NCI-H2227 treated with DMSO at 0.1 percent for 48 hours (cell line): ENCODE measurements around the gene CPB1.
"Not testable (repeated sequence)": the region's sequence is repeated elsewhere in the genome, so short reads cannot be mapped to it uniquely, and the experiment has no call there.

Experiments used
- DNase-seq: peaks from one replicate; lab custom pipeline; 2025; lab: John Stamatoyannopoulos, UW

The CPB1 gene

DNA sequence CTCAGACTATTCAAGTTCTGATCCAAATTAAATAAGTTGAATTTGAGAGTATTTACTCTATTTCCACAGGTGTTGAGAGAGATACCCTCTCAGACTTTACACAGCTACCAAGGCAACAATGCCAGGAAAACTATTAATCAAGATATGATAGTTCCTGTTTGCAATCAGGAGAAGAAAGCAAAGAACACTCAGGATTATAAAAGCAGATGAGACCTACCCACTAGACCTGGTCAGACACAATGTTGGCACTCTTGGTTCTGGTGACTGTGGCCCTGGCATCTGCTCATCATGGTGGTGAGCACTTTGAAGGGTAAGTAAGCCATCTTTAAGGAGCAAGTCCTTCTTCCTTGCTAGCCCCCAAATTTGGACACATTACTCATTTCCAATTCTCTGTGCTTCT, at the start of gene CPB1:
Gene CPB1, plus strand, starts transcription at position 227 of the 400 bp plus-strand sequence. Its CDS starts 13 bp downstream, at position 240.
- no peak for DNase-seq

DNA sequence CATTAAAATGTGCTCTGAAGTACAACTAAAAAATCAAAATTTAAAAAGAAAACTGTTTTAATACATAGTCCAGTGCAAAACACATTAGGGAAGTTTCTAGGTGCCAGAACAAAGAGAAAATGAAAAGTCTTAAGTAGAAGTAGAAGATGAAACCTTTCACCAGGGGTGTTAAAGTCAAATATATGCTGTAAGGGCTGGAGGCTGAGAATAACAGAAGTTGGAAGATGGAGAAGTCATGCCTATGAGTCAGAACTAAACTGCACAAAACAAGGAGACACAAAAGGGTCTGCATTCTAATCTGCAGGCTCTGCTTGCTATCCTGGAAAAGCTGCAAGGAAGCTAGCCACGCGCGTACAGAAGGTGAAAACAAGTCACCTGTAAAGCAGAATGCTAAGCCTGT, 48.7 kb upstream of the CPB1 start:
- DNase-seq, result no peak

DNA sequence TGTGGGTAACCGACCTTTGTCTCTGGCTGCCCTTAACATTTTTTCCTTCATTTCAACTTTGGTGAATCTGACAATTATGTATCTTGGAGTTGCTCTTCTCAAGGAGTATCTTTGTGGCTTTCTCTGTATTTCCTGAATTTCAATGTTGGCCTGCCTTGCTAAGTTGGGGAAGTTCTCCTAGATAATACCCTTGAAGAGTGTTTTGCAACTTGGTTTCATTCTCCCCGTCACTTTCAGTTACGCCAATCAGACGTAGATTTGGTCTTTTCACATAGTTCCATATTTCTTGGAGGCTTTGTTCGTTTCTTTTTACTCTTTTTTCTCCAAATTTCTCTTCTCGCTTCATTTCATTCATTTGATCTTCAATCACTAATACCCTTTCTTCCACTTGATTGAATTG, 42.6 kb upstream of the CPB1 start:
- DNase-seq, result not testable (repeated sequence)

DNA sequence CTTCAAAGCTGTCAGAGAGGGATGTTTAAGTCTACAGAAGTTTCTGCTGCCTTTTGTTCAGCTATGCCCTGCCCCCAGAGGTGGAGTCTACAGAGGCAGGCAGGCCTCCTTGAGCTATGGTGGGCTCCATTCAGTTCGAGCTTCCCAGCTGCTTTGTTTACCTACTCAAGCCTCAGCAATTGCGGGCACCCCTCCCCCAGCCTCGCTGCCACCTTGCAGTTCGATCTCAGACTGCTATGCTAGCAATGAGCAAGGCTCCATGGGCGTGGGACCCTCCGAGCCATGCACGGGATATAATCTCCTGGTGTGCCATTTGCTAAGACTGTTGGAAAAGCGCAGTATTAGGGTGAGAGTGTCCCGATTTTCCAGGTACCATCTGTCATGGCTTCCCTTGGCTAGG, 41.5 kb upstream of the CPB1 start:
- not testable (repeated sequence) for DNase-seq

DNA sequence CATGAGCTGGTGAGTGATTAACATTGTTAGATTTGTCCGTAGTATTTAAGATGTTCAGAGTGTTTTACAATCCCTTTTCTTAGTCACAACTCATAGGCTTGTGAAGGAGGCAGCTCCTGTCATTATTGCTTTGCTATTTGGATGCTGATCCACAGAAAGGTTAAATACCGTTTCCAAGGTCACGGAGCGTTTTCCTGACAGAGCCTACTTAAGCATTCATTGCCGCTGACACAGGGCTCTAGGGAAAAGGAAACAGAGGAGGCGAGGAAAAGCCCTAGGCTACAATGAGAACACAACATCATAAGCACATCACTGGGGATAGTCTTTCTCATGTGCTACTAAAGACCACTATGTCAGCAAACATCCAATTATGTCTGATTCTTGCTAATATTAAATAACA, 38.5 kb upstream of the CPB1 start:
- DNase-seq, result no peak

DNA sequence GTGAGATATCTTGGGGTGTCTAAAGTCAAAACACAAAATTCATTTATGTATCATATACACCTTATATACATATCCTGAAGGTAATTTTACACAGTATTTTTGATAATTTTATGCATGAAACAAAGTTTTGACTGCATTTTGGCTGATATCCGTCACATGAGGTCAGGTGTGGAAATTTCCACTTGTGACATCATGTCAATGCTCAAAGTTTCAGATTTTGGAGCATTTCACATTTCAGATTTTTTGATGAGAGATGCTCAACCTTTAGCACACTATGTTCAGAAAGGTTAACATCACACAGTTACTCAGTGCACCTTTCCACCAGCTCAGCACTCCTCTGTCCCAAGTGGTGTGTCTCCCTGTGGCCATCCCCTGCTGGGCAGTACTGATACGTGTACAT, 37.7 kb upstream of the CPB1 start:
- DNase-seq, result no peak

DNA sequence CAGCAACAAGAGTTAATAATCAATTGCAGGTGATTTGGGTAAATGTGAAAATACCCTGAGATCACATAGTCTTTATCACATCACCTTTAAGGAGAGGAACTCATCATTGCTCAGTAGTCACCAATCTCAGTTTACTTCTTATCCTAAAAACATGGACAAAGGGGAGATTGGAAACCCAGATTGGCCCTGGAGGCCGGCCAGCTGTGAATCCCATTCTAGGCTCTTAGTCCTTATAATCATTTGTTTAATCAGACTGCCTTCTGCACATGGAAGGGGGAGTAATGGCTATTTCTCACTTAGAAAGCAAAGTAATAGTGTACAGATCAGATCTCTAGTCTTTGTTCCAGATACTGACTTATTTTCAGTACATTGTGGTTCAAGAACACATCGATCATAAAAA, 37.2 kb upstream of the CPB1 start:
- no peak for DNase-seq

DNA sequence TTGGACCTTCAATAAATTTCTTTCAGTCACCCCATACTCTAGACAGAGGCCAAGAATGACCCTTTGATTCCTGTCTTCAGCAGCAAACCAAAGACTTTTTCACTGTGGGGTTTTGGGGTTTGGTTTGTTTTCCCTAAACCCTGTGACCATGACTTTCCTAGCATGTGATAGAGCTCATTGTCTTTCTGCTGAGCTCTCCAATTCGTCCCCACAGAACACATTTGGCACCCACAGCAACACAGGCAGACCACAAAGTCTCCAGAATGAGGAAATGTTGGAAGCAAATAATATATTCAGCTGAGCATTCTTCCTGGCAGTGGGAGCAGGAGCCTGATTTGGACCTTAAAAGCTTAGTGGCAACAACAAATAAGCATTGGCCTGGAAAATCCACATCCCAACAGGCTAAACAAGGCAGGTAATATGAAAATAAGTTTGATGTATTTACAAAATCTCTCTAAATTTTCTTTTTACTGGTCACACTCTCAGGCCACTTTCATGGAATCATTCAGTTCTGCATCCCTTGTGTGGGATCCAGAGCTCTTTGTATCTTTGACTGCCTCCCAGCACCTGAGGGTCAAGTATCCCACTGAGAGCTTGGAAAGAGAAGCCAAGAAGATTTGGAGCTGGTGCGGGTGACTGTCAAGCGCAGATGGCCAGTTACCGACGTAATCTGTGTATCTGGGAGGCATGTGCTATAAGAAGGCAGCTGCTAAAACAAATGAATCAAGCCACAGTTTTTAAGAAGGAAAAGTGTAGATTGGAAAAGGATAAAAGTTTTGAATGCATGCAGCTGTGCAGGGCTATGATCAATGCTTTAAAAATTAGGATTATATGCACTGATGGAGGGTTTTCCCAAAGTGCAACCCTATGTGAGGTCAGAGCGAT, 36.5 kb upstream of the CPB1 start:
- DNase-seq, result no peak

DNA sequence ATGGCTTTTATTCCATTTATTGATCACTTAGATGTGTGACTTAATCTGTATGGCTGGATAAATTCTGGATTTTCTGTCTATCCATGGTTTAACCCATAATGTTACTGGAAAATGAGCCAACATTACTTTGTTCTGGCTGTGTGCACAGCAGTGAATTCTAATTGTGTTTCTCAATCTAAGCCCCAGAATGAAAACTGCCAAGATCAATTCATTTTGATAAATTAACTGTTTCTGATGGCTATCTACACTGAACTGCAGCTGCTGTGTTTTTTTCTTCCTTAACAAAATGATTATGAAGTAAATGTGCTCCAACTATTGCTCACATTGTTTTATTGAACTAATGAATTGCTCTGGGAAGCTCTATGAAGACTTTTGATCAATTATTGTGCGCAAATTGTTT, 35.7 kb upstream of the CPB1 start:
- DNase-seq, result no peak

DNA sequence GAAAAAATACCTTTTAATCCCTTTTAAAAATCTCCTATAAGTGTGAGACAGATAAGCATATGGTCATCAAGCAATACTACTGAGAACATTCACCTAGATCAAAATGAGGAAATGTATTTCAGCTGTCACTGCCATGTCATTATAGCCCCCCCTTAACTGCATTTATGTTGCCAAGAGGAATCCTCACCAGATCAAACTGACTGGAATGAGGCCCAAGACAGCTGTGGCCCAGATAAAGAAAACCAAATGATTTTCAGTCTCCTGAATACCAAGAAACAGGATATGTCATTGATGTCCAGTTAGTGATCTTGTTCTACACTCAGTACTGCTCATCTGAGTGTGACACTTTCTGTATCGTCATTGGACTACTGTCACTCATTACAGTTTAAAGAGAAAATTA, 35.1 kb upstream of the CPB1 start:
- no peak for DNase-seq

DNA sequence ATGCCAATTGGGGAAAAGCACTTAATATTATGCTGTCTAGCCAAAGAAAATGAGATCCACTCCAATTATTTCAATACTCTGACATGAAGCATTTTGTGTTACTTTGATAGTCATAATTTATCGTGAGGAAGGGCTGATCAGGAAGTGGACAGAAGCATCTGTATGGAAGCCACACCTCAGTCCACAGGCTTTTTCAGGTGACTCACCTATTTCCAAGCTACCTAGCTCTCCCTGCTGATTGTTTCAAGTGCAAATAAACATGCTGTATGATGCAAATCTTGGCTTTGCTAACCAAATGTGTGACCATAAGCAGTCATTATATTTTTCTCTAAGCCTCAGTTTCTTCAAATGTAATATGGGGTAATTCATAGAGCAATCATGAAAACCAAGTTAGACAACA, 30.8 kb upstream of the CPB1 start:
- no peak for DNase-seq

DNA sequence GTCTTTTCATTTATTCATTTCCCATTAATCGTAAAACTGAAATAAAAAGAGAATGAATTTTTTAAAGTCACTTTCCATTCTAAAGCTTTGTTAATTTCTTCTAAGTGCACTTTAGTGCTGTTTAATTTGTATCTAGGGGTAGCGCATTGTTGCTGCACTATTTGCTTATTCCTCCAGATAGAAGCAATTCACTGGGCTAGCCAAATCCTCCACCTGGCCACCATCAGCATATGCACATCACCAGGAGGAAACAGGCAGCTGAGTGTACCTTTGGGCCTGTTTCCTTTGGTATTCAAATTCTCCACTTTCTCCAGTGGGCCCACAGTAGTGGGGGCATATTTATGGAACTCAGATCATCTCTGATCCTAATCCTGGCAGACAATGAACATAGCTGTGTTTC, 29.8 kb upstream of the CPB1 start:
- DNase-seq, result no peak

DNA sequence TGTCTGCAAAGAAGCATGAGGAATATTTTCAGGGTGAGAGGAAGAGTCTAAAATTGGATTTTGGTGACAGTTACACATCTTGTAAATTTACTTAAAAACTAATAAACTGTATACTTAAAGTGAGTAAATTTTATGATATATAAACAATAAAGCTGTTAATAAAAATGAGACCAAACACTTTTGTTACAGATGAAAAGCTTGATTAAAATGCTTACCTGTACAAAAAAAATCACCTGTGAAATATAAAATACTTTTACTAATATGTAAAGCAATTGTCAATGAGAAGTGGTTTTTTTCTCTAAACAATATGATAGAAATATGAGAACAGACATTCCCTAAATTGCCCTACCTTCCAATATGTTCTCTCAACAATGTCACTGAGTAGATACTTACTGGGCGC, 27.2 kb upstream of the CPB1 start:
- no peak for DNase-seq

DNA sequence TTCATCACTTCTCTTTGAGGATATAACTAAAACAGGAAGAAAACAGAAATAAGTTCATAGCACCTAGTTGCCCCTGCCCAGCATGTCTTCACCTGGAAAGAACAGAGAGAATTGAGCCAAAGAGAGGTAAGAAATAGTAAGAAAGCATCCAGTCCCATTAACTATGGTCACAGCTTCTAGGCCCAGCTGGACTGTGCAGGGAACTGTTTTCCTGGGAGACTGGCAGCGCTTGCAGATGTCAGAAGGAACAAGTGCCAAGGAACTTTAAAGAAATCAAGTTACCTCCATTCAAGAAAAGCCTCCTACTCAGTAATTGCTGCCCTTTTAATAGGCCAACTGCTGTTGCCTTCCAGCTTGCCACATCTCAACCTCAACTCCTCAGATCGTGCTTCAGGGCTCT, 17.8 kb upstream of the CPB1 start:
- DNase-seq, result no peak

DNA sequence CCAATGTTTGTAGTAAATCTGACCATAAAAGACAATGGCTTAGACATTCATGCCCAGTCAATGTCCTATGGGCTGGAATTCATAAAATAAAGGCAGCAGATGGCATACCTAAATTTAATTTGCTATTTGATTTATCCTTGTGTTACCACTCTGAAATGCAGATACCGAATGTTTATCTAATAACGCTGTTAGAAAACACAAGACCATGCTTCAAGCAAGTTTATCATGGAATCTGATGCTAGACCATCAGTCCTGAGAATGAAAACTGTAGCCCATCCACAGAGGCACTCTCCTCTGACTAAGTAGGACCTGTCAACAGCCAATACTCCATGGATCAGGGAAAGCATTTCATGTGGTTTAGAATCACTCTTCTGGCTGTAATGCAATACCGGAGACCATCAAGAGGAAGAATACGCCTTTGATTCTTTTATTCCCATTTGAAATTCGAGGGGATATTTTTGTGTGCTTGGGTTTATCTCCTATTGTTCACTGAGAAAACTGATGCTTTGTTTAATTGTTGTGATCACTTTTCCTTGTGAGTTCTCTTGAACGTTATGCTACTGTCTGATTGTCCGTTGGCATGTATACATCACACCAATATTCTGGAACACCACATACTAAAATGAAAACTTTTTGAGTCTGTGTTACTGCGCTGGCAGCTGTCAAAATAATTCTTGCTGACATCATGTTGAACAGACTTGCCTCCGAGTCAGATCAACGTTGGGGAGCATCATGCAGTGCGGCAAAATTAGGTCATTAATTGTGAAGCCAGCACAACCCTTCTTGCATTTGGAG, 12.1 kb upstream of the CPB1 start:
- DNase-seq, result no peak

DNA sequence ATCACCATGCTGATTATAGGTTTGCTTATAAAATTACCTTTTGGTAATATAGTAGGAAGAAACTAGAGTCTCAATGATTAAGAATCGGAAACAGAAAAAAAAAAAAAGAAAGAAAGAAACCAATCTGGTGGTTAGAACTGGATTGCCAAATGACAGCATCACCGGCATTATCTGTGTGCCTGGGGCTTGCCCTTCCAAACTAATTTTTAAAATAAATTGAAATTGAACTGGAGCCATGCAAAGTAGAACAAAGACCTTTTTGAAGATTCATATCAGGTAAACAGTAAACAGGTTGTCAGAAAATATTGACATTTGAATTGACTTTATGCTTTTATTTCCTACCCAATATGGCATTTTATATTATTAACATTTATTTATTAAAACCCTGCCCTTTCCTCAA, 11.2 kb upstream of the CPB1 start:
- no peak for DNase-seq

DNA sequence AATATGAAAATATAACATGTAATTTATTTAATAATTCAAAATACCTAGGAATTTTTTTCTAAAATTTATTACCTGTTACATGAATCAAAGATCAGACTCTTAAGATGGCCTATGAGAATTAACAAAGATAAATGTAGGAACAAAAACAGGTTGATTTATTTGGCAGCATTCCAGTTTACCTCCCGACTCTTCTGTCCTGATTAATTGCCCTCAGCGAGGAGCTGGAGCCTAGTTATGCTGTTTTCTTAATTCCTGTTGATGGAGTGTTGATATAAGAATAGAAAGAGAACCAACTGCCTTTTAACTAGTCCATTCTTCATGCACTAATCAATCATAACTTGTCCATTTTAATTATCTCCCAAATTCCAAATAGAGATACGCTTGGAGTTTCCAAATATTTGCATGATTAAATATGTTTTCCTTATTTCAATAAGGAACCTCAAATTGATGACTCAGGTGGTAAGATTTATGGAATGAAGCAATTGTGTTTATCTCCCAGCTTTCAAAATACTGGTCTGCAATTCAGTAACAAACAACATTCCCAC, 10.6 kb upstream of the CPB1 start:
- DNase-seq, result no peak

DNA sequence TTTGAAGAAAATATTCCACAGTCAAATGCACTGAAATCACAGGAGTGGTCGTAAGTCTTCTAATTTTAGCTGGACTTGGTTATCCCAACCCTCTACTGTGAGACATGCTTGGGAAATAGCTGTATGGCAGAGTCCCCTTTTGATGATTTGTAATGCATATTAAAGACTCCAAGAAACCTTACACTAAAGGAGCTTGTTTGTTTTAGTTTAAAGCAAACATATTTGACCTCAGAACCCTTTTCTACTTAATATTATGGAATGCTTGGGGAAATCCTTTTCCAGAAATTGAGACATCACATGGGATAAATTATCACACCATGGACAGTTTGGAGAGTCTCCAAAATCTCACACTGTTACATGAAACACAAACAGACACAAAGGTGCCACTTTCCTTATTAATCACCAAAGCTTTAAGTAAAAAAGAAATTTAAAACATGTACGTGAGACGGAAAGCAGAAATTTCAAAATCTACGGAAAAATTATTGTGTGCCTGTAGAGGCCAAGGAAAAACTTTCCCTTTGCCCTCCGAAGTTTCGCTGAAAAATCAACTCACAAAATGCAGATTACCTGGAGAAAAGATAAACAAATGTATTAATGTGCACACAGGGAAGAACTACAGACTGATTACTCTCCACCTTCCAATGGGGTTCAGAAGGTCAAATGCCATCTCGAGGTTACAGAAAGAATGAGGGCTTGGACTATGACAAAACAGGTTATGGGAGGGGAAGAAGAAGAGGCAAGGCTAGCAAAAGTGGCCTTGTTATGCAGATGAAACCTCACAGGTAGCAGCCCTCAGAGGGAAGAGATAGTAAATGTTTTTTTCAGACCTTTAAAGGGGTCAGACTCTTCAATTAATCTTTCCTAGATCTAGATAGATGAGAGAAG, 7.0 kb upstream of the CPB1 start:
- no peak for DNase-seq

DNA sequence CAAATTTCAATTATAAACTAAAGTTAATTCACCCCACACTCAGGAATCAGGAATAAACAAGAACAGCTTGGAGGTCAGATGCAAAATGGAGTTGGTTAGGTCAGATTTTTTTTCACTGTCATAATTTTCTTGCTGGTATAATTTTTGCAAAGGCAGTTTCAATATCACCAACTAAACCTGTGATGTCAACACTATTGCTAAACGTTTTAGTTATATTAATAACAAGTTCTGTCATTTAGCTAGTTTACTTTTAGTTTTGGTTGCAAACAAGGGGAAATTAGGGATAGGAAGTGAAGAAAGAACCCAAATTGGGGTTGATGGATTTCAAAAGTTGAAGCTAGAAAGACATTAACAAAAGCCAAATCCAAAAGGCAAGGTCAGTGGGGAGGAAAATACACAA, 4.6 kb upstream of the CPB1 start:
- no peak for DNase-seq

DNA sequence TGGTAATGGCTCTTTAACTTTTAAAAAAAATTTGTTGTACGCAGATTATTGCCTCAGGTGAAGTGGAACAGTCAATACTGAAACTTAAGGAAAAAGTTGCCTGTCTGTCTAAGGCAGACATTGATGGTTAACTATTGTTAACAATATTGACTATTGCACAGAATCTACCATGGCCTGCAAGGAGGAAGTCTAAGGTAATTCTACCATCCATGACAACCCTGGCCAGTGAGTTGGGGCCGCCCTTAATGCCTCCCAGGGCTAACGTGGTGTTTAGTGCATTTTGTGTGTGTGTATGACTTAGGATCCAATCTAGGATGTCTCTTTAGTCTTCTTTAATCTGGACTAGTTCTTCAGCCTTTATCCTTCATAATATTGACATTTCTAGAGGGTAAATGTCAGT, 2.1 kb upstream of the CPB1 start:
- no peak for DNase-seq

DNA sequence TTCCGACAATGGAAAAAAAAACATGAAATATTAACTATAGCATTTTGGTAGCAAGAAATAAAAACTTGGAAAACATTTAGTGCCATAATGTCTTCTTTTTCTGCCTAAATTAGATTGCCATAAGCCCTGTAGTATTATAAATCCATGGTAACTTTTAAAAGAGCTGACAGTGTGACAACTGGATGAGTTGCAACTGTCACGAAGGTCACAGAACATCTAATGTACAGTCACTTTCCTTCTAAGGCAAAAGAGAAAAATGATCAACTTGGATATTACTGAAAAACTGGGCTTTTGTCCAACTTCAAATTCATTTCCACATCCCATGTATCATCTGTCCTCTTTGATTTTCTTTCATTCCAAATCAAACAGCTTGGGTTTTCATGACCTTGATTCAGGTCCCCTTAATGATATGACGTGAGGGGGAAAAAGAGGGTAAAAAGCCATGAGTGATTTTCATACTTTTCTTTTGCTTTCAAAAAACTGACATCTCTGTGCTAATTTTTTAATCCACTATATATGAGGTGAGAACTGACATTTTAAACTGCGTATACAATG, 602 bp downstream of the CPB1 start:
- DNase-seq, result no peak

DNA sequence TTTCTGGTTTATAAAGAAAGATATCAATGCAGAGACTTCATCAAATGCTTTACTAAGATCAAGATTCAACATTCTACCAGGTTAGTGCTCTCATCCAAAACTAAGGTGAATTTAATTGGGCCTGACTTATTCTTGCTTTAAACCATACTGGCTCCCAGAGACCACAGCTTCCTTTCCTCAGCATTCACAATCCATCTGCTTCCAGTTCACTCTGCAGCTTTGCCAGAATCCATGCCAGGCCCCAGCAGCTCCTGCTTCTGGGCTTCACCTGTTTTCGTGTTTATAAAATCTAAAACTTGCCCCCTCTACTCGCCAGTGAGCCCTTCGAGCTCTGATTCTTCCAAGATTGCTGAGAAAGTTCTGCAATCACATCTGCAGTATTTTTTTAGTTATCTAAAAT, 2.3 kb downstream of the CPB1 start:
- no peak for DNase-seq
